ENCODE results near the gene SLC15A4.

DNA sequence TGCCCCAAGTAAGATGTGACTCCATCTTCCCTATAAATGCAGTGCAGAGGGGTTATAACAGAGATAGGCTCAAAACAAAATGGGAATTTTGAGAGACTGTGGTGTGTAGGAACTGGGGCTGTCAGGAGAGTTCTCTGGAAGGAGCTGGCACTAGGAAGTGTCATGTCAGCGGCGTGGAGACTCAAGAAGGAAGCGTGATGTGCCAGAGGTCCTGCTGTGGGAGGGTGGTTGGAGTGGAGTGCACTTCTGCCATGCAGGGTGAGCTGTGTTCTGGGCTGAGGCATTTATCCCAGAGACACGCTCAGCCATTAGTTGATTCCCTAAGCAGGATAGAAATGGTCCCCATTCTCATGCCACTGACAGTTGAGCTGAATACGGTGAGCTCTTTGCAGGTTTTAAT is 48.5 kb upstream of the SLC15A4 start:
- TF ChIP-seq NFRKB (IDR thresholded peaks at IDR 0.05) (no peak), LEF1 (IDR thresholded peaks at IDR 0.05; ENCODE audit: borderline replicate concordance) (no peak), SUZ12 (IDR thresholded peaks at IDR 0.05) (no peak), FOXM1 (IDR thresholded peaks at IDR 0.05; ENCODE audit: borderline replicate concordance) (no peak), ZNF384 (IDR thresholded peaks at IDR 0.05) (no peak), FOXA1 (IDR thresholded peaks at IDR 0.05) (no peak), SP1 (IDR thresholded peaks at IDR 0.05) (no peak), TARDBP (IDR thresholded peaks at IDR 0.05) (no peak)
- TF ChIP-seq, protein P1, sequence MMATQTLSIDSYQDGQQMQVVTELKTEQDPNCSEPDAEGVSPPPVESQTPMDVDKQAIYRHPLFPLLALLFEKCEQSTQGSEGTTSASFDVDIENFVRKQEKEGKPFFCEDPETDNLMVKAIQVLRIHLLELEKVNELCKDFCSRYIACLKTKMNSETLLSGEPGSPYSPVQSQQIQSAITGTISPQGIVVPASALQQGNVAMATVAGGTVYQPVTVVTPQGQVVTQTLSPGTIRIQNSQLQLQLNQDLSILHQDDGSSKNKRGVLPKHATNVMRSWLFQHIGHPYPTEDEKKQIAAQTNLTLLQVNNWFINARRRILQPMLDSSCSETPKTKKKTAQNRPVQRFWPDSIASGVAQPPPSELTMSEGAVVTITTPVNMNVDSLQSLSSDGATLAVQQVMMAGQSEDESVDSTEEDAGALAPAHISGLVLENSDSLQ (IDR thresholded peaks at IDR 0.05), result no peak

Data from HEK293T (cell line).